Thymus (tissue), 11 donors: ENCODE results near the gene ETHE1. TPM values are rescaled to one million over a fixed set of nuclear protein-coding genes. Genes with fewer than 3 reads are reported as not detected.

Experiments
- DNase-seq, 9 donors: peaks; one replicate each; pipeline ENCODE4 v3.0.0-alpha.2; 2013; ENCODE audit warnings: low spot score in 9 of 9, low read depth in 6 of 9, missing footprints in 1 of 9
- H3K27ac ChIP-seq, 2 donors: one replicate each; pipeline ENCODE4 v1.5.1; 2013; ENCODE audit warnings: control low read depth in 1 of 2, low read depth in 1 of 2, low read length in 1 of 2, mild to moderate bottlenecking in 1 of 2, moderate library complexity in 1 of 2
- H3K27me3 ChIP-seq, 2 donors: one replicate each; pipeline ENCODE4 v1.5.1; 2013; ENCODE audit warnings: low read length in 1 of 2; ENCODE audit not compliant: control insufficient read depth in 2 of 2, insufficient read depth in 1 of 2
- H3K36me3 ChIP-seq, 2 donors: one replicate each; pipeline ENCODE4 v1.5.1; 2013; ENCODE audit warnings: low read length in 1 of 2, mild to moderate bottlenecking in 1 of 2, moderate library complexity in 1 of 2; ENCODE audit not compliant: control insufficient read depth in 2 of 2, insufficient read depth in 2 of 2
- H3K4me1 ChIP-seq, 2 donors: one replicate each; pipeline ENCODE4 v1.5.1; 2013; ENCODE audit warnings: low read length in 2 of 2; ENCODE audit not compliant: control insufficient read depth in 2 of 2, insufficient read depth in 2 of 2
- H3K4me3 ChIP-seq, 2 donors: one replicate each; pipeline ENCODE4 v1.5.1; 2013; ENCODE audit warnings: low read length in 2 of 2, control low read depth in 1 of 2, mild to moderate bottlenecking in 1 of 2
- H3K9me3 ChIP-seq, 2 donors: one replicate each; pipeline ENCODE4 v1.5.1; 2013; ENCODE audit warnings: low read length in 1 of 2, mild to moderate bottlenecking in 1 of 2; ENCODE audit not compliant: control insufficient read depth in 2 of 2, insufficient read depth in 1 of 2
- WGBS: extraction: QIAGEN DNeasy Blood & Tissue Kit; methylation state at CpG from one replicate; pipeline ENCODE4 v1.1.7; 2013; 5-methylcytosine and 5-hydroxymethylcytosine counted together
- polyA plus RNA-seq: library from polyadenylated mRNA; stranded (reverse); fragments of 200-250 nt; gene quantifications from one replicate; pipeline ENCODE4 v1.2.3, GENCODE V29; 2013
- total RNA-seq: library from RNA; stranded (reverse); fragments of 120-200 nt; gene quantifications from one replicate; pipeline ENCODE4 v1.2.4, GENCODE V29; 2013
- donor health status: healthy.

Gene ETHE1
- total and polyA plus RNA-seq, 2 donors, result 32.3 to 44.8 TPM

DNA sequence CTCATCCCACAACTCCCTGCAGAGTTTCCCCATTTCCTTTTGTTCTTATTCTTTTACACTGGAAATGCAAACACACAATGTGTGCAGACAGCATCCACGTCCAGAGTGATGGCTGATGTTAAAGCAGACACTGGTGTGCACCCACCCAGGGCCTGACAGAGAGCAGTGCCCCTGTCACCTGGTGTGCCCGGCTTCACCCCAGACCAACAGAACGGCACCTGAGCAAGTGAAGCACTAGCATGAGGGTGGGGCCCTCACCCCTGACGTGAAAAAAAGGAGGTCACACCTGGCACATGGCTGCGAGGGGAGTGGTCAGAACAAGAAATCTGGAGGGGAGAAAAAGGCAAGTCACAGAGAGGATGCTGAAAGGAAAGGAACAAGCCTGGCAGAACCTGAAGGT, 18.3 kb upstream of the ETHE1 start:
- WGBS, result 78% methylated on average over 5 of the region's 5 CpGs

DNA sequence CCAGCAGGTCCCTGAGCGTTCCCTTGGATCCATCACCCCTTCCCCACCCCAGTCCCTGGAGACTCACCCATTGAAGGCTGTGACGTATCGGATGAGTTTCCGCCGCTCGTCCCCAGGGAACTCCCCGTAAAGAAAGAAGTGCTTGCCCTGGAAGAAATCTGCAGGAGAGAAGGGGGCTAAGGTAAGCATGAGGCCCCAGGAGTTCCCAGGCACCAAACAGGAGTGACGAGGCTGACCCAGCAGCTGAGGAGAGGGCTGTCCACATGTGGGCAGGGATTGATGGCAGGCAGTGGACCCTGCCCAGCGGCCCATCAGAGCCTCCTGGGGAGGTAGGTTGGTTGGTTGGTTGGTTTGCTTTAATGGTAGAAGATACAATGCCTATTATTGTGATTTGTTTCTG, 17.1 kb upstream of the ETHE1 start:
- Histone ChIP-seq H3K27ac (no peak overlapping the region), H3K4me3 (no peak overlapping the region), H3K27me3 (no peaks in the 10 kb centered on the region), H3K36me3 (peaks cover 57 to 73% of the 10 kb centered on the region in 2 donors), H3K9me3 (peaks cover 0 to 4% of the 10 kb centered on the region in 2 donors), H3K4me1 (peaks cover 0 to 11% of the 10 kb centered on the region in 2 donors)
- DNase-seq, result no peak
- WGBS, result over 99% methylated on average over 9 of the region's 9 CpGs

More for the DNA sequence above, 18.3 kb upstream of the ETHE1 start:
- no peak overlapping the region for H3K4me3 ChIP-seq
- no peak overlapping the region for H3K27ac ChIP-seq
- peak in 1 of 9 donors; percentile 49 for DNase-seq
- H3K9me3 ChIP-seq, result no peaks in the 10 kb centered on the region
- H3K36me3 ChIP-seq, result peaks cover 56 to 78% of the 10 kb centered on the region in 2 donors
- H3K27me3 ChIP-seq, result no peaks in the 10 kb centered on the region
- H3K4me1 ChIP-seq, result peaks cover 0 to 11% of the 10 kb centered on the region in 2 donors

DNA sequence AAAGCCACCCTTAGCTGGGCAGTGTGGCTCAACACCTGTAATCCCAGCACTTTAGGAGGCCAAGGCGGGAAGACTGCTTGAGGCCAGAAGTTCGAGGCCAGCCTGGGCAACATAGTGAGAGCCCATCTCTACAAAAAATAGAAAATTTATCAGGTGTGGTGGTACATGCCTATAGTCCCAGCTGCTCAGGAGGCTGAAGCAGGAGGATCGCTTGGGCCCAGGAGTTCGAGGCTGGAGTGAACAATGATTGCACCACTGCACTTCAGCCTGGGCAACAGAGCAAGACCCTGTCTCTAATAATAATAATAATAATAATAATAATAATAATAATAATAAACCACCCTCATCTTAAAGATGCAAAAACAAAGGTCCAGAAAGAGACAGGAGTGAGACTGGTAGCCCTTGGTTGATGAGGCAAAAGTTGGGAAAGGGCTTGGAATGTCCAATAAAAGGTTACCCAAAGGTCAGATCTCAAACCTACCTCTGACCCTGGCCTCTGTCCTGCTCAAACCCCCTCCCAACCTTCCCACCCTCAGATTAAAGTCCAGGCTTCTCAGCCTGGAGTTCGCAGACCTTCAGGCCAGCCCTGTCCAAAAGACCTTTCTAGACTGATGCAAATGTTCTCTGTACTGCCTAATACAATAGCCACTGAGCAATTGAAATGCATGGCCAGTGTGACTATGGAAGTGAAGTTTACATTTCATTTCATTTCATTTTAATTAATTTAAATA, 15.1 kb upstream of the ETHE1 start:
- Histone ChIP-seq H3K9me3 (peaks cover 0 to 4% of the 10 kb centered on the region in 2 donors), H3K36me3 (peaks cover 76 to 84% of the 10 kb centered on the region in 2 donors), H3K4me3 (no peak overlapping the region), H3K27me3 (no peaks in the 10 kb centered on the region), H3K4me1 (peaks cover 0 to 11% of the 10 kb centered on the region in 2 donors), H3K27ac (no peak overlapping the region)
- 98% methylated on average over 5 of the region's 5 CpGs for WGBS
- no peak for DNase-seq

DNA sequence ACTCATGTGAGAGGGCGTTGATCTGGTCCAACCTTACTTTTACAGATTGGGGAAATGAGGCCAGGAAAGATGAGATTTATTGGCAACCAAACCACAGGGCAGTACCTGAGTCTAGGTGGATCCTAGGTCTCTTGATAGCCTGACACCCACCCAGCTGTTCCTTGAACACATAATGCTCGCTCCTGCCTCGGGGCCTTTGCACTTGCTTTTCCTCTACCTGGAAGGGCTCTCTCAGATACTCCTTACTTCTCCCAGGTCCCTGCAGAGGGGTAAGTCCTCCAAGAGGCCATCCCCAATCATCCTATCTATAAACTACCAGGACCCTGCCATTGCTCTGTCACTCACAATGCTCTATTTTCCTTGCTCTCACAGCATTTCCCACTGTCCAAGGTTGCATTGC, 13.4 kb upstream of the ETHE1 start:
- peaks cover 0 to 4% of the 10 kb centered on the region in 2 donors for H3K9me3 ChIP-seq
- peaks cover 70 to 77% of the 10 kb centered on the region in 2 donors for H3K36me3 ChIP-seq
- H3K27me3 ChIP-seq, result no peaks in the 10 kb centered on the region
- H3K27ac ChIP-seq, result no peak overlapping the region
- H3K4me3 ChIP-seq, result no peak overlapping the region
- peaks cover 0 to 3% of the 10 kb centered on the region in 2 donors for H3K4me1 ChIP-seq
- 96% methylated on average over 3 of the region's 3 CpGs for WGBS
- no peak for DNase-seq

DNA sequence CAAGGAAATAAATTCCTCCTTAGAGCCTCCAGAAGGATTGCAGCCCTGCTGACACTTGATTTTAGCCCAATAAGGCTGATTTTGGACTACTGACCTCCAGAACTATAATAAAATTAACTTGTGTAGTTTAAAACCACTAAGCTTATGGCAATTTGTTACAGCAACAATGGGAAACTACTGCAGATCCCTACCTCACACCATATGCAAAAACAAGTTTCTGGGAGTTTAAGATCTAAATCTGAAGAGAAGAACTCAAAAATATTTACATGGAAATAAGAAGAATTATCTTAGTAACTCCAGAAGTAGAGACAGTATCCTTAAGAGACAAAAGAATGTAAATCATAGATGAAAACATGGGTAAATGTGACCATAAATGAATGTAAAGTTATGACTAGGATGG, 11.9 kb upstream of the ETHE1 start:
- Histone ChIP-seq H3K27me3 (no peaks in the 10 kb centered on the region), H3K4me1 (peaks cover 2 to 8% of the 10 kb centered on the region in 2 donors), H3K27ac (no peak overlapping the region), H3K4me3 (no peak overlapping the region), H3K36me3 (peaks cover 59 to 68% of the 10 kb centered on the region in 2 donors), H3K9me3 (peaks cover 0 to 4% of the 10 kb centered on the region in 2 donors)
- DNase-seq, result no peak

DNA sequence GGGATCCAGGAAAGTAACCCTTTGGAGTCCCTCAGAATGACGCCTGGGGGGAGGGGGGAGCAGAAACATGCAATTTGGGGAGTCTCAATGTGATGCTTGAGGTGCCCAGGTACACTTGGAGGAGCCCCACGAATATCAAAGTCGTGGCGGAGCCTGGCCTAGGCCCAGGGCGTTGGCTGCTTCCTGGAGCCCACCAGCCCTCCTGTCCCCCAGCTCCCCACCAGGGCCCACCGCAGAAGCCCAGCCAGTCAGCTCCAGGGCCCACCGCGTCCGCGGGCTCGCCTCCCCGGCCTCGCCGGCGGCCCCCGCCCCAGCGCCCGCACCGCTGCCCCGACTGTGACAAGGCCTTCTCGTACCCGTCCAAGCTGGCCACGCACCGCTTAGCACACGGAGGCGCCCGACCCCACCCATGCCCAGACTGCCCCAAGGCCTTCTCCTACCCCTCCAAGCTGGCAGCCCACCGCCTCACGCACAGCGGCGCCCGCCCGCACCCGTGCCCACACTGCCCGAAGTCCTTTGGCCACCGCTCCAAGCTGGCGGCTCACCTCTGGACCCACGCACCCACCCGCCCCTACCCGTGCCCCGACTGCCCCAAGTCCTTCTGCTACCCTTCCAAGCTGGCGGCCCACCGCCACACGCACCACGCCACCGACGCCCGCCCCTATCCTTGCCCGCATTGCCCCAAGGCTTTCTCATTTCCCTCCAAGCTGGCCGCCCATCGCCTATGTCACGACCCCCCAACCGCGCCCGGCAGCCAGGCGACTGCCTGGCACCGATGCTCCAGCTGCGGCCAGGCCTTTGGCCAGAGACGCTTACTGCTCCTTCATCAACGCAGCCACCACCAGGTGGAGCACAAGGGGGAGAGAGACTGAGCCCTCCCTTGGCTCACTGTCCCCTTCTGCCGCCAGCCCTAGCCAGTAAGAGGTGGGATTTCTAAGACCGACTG, 8.1 kb upstream of the ETHE1 start:
- Histone ChIP-seq H3K9me3 (peaks cover 0 to 4% of the 10 kb centered on the region in 2 donors), H3K27ac (no peak overlapping the region), H3K4me3 (no peak overlapping the region), H3K27me3 (no peaks in the 10 kb centered on the region), H3K4me1 (peaks cover 2 to 23% of the 10 kb centered on the region in 2 donors), H3K36me3 (peaks cover 26 to 32% of the 10 kb centered on the region in 2 donors)
- DNase-seq, result peak in 2 of 9 donors; percentile 40 to 52
- WGBS, result 86% methylated on average over 62 of the region's 62 CpGs

DNA sequence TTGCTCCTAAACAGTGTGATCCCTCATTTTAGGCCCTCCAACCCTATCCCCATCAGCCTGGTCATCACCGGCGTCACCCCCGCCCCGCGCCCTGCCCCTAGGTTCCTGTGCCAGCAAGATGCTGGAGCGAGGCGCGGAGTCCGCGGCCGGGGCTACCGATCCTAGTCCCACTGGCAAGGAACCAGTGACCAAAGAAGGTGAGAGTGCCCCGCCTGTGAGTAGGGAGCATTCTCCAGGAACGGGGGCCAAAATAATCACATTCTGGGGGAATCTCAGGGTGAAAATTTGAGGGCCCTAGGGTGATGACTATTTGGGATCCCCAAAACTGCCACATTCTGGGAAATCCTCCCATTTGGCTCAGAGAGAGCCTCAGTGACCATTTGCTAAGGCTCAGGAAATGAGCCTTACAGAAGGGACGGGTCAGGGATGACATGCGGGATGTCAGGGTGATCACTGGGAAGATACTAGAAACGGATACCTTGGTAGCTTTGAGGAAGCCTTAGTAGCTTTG, 7.4 kb upstream of the ETHE1 start:
- Histone ChIP-seq H3K4me3 (no peak overlapping the region), H3K9me3 (peaks cover 0 to under 1% of the 10 kb centered on the region in 2 donors), H3K27me3 (no peaks in the 10 kb centered on the region), H3K36me3 (peaks cover 21 to 30% of the 10 kb centered on the region in 2 donors), H3K4me1 (peaks cover 2 to 23% of the 10 kb centered on the region in 2 donors), H3K27ac (peak overlapping the region; percentile 57 to 58)
- DNase-seq, result no peak
- WGBS, result 74% methylated on average over 17 of the region's 17 CpGs

DNA sequence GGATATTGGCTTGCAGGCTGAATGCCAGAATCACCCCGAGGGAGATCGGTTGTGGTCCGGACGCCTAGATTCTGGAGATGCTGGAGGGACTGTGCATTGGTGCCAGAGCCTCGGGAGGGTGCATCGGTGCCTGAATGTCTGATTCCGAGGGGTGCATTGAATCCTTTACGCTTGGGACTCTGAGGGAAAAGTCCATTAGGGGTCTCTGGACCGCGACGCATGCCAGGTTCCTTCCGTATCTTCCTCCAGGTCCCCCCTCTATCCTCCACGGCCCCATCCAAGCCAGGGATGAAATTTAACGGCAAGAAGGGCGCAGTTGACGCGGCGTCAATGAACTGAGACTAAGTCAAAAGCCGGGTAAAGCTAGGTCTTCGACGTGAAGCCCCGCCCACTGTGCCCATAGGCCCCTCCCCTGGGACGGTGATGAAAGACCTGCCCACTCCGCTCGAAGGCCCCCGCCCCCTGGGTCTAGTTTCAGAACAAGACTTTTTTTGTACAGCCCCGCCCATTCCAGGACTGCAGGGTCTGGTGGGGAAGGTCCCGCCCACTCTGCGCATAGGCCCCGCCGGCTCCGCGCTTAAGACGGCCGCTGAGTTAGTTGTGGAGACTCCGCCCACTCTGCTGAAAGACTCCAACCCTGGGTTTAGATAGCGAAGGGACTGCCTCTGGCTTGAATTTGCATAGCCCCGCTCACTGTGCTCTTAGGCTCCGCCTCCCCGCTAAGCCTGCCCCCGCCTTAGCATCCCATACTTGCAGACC, 6.7 kb upstream of the ETHE1 start:
- peaks cover 16 to 26% of the 10 kb centered on the region in 2 donors for H3K36me3 ChIP-seq
- peak overlapping the region; percentile 63 to 75 for H3K4me3 ChIP-seq
- DNase-seq, result peak; percentile 93 to 99 (median 98)
- H3K4me1 ChIP-seq, result peaks cover 2 to 23% of the 10 kb centered on the region in 2 donors
- H3K27ac ChIP-seq, result peak overlapping the region; percentile 92 to 93
- H3K9me3 ChIP-seq, result no peaks in the 10 kb centered on the region
- H3K27me3 ChIP-seq, result no peaks in the 10 kb centered on the region
- 2% methylated on average over 41 of the region's 41 CpGs for WGBS
